Fibroblast of the conjunctiva (primary cell): Measurements from ENCODE around the gene INHBB.
A peak's percentile ranks its signal among the peaks of the same experiment; 100 is the strongest.
"Not testable (repeated sequence)": the region's sequence is repeated elsewhere in the genome, so short reads cannot be mapped to it uniquely, and the experiment has no call there.

ENCODE experiments used
- DNase-seq: peaks from one replicate; pipeline ENCODE4 v3.0.0-alpha.2; 2010; ENCODE audit warnings: low read depth

The INHBB gene

DNA sequence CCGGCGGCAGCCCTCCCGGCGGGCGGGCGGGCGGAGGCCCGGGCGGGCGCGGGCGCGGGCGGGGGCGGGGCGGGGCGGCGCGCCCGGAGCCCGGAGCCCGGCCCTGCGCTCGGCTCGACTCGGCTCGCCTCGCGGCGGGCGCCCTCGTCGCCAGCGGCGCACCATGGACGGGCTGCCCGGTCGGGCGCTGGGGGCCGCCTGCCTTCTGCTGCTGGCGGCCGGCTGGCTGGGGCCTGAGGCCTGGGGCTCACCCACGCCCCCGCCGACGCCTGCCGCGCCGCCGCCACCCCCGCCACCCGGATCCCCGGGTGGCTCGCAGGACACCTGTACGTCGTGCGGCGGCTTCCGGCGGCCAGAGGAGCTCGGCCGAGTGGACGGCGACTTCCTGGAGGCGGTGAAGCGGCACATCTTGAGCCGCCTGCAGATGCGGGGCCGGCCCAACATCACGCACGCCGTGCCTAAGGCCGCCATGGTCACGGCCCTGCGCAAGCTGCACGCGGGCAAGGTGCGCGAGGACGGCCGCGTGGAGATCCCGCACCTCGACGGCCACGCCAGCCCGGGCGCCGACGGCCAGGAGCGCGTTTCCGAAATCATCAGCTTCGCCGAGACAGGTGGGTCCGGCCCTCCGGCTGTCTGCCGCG lies at the start of gene INHBB:
Gene INHBB, plus strand, starts transcription at position 111 of the 641 bp plus-strand sequence. Its CDS starts 53 bp downstream, at position 164.
- no peak for DNase-seq

DNA sequence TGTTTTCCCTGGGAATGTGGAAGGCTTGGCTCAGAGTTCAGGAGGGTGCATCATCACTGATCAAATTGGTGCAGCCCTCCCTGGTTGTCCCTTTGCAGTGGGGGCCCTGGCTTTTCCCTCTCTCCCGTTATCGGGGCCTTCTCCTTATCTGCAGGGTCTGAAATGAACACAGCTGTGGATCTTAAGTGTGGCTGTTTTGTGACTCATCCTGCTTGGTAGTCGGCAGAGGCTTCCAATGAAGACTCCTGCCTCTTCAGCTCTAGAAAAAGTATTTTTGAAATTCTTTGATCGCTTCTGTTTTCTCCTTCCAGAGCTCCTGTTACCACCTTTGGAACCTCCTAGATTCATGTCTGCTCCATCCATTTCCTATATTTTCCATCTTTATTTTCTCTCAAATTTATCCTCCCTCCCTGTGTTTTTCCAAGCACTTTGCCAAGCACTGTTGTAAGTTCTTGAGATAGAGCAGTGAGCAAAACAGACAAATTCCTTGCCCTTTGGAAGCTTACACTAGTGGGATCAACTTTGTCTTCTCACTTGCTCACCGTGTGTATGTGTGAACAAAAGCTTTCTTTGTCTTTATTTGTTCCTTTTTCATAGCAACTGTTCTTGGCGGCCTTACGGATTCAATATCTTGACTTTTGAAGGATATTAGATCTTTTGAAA lies 47.6 kb upstream of the INHBB start:
- no peak for DNase-seq

DNA sequence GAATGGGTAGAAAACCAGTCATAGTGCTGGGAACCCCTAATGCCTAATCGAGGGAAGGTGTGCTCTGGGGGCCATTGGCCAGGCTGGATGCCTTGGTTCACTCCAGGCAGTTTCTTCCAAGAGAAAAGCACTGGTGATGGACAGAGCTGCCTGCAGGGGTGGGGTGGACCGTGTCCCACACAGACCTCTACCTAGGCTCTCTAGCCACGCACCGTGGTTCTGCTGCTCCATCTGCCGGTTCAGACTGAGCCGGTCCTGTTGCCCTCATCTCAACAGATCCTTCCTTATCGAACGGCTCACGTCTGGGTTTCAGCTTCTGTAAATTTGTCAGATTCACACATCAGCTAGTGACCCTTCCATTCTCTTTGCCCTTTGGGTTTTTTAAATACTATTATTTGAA lies 46.9 kb upstream of the INHBB start:
- DNase-seq, result no peak

DNA sequence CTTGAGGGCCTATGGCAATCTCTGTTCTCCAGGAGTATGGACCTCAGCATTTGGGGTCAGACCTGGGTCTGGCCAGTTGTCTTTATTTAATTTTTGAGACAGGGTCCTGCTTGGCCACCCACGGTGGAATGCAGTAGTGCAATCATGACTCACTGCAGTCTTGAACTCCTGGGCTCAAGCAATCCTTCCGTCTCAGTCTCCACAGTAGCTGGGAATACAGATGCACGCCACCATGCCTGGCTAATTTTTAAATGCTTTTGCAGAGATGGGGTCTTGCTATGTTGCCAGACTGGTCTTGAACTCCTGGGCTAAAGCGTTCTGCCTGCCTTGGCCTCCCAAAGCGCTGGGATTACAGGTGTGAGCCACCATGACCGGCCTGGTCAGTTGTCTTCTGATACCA lies 46.4 kb upstream of the INHBB start:
- no peak for DNase-seq

DNA sequence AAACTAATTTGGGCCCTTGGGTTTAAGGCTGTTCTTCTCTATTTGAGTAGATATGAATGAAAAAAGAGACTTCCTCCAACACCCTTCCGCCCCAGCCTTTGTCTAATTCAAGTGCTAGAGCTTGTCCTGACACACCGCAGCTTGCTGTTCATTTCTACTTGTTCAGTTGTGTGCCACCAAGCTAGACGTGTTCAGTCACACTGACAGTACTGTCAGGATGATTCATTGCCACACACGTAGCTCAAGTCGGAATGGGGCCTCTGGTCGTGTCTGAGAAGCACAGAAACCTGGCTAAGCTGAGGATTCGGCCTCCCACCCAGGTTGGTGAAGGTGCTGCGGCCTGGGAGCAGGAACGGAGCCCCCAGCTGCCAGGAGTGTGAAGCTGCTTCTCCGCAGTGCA lies 45.6 kb upstream of the INHBB start:
- no peak for DNase-seq

DNA sequence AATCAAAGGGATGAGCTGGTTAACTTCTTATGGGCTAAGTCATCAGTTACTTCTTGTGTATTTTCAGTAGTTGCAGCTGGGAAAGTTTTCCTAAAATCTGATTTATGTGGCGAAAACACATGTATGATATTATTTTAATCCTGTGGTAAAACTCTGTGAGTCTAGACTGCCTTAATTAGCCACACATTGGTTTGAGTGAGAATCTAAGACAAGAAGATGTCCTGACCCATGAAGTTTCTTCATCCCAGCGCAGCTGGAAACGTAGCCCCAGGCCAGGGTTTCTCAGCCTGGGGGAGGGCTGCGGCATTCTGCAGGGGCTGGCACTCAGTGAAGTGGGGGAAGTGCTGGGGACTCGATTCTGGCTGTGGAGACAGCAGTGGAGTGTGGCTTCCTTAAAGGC lies 44.7 kb upstream of the INHBB start:
- DNase-seq, result no peak

DNA sequence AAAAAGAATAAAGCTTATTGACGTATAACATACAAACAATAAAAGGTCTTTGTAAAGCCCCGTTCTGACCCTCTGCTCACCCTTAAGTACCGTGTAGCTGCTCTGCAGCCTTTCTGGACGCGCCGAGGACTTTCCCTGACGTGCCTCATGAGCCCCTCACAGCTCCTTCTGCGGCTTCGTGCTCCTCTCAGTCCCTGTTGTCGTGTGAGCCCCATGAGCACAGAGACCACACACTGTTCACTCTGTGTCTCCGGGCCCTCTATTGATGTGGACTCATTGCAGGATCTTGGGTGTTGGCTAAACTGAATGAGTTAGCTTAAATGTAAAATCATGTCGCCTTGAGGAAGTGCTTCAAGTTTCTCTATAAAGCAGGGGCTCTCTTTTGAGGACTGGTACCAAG lies 43.6 kb upstream of the INHBB start:
- no peak for DNase-seq

DNA sequence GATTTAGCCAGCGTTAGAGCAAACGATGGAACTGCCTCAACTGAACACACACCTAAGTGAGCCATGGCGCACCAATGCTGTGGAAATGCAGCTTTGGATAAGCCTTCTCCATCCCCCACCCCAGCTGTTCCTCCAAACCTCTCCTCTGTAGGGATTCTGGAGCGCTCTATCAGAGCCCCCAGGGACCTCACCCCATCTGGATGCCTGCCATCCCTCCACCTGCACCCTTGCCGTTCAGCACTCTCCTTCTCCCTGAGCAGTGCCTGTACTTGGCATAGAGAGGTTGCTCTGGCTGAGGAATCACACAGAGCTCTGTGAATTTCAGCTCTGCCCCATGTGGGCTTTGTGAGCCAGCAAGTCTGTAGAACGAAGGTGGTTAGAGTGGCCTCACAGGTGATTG lies 42.8 kb upstream of the INHBB start:
- no peak for DNase-seq

DNA sequence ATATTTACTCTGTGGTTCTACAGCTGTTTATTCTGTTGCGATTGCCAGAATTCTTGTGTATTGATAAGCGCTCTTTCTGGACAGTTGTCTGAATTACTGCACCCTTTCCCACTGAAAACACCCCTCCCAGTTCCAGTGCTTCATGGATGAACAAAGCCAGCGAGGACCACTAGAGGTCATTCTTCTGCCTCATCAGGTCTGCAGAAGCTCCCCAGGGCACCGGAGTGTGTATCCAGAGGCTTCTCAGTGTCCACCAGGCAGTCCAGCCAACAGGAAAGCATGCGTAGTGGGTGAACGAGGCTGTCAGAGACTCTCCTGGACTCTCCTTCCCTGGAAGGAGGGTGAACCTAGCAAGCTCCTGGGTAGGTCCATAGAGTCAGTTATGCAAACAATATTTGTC lies 40.6 kb upstream of the INHBB start:
- no peak for DNase-seq

DNA sequence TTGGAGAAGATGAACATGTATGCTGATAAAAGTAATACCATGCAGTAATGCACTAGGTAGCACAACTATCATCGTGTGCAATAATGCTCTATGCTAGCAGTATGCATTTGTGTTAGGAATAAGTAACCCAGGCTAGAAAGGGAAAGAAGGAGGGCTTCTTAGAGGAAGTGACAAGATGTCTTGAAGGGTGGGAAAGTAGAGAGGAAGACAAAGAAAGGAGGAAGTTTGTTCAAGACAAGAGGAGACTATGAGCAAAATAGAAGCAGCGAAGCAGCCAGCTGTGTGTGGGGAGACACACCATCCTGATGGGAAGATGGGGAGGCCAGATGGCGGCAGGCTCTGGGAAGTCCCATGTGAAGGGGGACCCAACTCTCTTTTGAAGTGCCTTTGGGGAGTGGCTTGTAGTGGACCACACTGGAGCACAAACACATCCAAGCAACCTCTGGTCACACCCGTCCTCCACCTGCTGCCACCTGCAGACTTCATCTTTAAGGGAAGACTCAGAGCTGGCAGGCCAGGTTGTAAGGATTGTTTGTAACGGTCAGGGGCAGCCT lies 39.9 kb upstream of the INHBB start:
- DNase-seq, result no peak

DNA sequence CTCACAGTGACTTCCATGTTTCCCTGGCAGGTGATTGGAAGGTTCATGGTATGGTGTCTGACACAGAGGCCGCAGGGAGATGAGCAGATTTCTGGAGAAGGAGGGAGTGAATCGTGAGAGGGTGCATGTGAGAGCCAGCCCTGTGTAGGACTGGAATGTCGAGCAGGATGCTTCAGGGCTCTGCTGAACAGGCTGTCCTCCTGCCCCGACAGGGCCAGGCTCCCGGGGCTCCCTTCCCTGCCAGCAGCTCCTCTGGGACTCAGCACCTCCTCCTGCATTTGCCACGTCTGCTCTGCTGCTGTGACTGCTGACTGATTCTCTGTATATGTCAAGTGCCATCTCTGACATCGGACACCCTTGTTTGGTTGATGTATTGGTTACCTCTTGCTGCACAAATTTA lies 38.5 kb upstream of the INHBB start:
- DNase-seq, result no peak

DNA sequence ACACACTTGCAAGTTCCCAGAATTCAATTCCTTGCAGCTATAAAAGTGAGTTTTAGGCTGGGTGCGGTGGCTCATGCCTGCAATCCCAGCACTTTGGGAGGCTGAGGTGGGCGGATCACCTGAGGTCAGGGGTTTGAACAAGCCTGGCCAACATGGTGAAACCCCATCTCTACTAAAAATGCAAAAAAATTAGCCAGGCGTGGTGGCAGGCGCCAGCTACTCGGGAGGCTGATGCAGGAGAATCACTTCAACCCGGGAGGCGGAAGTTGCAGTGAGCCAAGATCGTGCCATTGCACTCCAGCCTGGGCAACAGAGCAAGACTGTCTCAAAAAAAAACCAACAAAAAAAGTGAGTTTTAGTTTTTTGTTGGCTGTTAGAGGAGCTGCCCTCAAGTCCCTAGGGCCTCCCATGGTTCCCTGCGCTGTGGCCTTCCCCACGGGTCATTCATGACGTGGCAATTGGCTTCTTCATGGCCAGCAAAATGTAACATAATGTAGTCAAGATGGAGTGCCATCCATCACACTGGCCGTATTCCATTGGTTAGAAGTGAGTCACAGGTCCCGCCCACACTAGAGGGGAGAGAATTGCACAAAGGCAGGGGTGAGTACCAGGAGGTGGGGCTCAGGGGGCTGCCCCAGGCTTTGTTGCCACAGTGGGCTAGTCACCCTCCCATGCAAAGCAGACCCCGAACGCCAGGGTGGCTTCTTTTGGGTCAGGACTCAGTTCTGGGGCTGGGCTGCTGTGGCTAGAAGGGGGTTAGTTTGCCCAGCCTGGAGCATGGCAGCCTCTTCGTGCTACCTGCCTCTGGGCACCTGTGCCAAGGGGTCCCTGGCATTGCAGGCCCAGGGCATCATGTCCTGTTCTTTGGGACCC lies 37.7 kb upstream of the INHBB start:
- DNase-seq, result no peak

DNA sequence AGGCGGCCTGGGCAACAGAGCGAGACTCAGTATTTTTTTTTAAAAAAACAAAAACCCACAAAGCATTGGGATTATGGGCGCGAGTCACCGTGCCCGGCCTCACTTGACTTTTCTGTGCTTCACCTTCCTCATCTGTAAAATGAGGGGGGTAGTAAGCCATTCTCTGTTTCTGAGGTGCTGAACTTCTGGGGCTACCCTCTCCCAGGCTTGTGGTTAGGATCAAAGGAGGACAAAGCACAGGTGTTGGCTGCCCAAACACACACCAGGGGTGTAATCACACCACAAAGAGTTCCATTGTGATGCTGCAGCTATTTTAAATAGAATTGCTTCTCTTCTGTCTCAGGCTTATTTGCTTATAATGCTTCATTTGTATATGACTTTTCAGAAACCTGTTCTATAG lies 35.8 kb upstream of the INHBB start:
- DNase-seq, result no peak

DNA sequence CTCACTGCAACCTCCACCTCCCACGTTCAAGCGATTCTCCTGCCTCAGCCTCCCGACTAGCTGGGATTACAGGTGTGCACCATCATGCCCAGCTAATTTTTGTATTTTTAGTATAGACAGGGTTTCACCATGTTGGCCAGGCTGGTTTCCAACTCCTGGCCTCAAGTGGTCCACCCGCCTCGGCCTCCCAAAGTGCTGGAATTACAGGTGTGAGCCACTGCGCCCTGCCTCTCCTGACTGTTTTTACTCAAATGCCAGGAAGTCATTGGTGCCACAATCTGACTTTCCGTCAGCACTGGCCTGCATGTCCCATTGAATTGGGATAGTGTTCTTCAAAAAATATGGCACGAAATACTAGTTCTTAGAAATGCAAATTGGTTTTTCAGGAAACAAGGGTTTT lies 35.1 kb upstream of the INHBB start:
- DNase-seq, result not testable (repeated sequence)

DNA sequence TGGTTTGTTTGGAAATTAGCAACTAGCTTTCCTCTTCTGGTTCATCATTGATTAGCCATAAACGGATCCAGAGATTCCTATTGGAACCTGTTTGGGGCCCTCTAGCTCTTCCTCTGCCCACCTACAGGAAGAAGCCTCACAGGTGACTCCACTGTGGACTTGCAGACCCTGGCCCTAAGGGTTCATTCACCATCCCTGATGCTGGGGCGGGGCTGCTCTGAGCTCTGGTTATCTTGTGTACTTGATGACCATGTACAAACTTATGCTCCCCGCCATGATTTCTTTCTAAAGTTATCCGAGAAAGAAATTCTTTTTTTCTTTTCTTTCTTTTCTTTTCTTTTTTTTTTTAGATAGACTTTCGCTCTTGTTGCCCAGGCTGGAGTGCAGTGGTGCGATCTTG lies 33.9 kb upstream of the INHBB start:
- no peak for DNase-seq

DNA sequence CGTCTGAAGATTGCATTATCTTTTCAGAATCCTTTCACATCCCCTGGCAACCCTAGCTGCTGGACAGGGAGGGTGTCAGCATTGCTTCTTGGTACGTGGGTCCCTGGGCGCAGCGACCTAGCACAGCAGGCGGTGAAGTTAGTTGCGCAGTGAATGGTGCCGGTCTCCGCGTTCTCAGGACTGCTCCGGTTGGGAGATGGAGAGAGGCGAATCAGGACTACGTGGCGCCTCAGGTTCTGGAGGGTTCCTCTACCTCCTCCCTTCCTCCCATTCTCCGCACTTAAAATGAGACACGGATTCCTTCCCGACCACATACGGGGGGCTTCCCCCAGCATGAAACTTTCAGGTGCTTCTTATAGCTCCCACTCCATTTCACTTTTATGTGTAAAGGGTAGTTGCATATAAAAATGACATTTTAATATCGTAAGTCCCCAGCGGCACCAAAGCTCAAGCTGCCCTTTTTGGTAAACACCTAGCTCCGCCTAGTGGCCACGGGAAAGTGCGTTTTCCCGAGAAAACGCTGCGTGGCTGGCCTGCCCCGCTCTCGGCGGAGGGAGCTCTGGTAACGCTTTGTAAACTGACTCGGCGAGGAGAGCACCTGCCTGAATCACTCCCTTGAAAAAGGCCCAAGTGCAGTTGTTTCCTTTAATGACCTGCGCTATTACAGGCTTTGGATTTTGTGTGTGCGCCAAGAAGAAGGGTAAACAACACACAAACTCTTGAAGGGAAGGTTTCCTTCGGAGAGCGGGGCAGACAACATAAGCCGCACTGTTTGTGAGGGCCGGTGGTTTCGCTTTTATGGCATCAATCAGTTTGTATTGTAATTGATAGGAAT lies 32.9 kb upstream of the INHBB start:
- peak; percentile 58 for DNase-seq

DNA sequence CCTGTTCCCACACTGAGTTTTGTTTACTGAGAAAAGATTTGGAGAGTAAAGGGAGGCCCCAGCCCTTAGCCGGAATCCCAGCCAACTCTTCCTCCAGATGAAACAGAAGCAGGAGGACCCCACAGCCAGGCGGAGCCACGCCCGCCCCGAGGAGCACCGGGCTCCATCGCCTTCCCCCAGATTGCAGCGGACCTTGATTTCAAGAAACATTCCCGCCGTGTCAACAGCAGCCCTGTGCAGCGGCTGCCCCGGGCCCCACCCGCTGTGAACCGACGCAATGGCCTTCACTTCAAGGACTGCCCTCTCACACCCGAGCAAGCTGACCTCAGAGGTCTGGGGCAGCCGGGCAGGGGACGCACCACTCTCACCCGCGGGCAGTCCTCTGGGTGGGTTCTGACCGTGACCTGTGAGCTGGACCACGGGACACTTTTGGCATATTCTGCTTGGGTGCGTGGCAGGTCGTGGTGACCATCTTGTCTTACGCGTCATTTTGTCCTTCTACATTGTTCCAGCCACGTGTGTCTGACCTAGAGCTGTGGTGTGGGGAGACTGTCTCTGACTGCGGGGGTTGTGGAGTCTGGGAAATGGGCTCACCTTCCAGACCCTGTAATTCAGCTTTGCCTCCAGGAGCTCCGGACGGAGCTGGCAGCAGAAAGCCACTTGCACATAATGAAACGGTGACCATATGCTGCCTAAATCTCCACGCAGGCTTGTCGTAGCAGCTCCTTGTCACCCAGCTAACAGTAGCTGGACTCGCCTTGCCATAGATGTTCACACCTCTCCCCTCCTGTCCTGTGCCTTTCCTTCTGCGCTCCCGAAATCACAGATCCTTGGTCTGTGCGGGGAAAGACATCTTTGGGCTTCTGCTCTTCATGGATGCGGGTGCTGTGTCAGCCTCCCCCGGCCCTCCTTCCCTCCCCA lies 32.0 kb upstream of the INHBB start:
- DNase-seq, result no peak

DNA sequence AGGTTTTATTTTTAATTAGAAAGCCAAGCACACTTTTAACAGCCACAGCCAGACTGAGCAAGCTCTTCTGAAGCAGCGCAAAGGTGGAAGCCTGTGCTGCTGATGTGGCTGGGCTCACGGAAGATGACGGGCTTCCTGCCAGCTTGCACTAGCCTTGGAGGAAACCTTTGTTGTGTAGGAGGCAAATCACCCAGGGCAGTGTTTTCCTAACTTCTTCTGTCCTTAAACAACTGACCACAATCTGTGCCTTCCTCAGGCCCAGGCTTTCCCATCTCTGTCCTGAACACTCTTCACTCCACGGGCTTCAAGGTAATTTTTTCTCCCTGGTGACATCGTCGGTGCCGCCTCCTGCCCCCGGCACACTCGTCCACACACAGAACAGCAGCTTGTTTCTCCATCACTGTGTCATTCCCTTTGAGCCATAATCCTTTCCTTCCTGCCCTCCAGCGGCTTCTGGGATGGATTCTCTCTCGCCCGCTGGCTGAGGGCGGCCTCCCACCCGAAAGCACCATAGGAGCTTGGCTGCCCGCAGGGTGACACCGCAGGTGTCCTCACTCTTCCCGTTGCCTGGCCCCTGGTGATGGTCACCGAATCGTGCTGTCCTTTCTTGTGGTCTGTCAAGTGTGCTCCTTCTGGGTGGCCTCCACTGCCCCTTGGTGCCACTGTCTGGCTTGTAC lies 31.1 kb upstream of the INHBB start:
- no peak for DNase-seq

DNA sequence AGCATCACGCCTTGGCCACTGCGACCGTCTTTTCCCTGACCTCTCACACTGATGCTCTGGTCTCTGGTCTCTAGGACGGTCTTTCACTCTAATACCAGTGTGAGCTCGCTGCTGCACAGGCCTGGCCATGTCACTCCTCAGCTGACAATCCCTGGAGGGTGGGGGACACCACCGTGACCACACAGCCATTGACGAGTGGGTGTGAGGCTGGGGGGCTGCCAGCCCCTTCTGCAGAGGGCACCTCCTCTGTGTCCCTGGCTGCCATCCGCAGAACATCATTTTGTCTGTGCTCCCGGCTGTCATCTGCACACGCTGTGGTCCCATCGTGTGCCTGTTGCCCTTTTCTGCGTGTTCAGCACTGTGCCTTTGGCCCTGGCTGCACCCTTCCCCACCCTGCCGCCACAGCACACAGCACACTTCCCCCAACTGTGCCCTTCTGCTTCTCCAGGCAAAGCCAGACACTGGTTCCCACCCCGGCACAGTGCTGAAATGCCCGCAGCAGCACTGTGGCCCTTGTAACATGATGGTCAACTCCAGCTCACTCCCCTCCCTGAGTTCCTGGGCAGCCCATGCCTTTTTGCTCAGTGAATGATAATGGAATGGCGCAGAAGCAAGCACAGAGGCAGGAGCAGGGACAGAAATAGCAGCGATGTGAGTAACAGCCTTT lies 30.4 kb upstream of the INHBB start:
- DNase-seq, result no peak

DNA sequence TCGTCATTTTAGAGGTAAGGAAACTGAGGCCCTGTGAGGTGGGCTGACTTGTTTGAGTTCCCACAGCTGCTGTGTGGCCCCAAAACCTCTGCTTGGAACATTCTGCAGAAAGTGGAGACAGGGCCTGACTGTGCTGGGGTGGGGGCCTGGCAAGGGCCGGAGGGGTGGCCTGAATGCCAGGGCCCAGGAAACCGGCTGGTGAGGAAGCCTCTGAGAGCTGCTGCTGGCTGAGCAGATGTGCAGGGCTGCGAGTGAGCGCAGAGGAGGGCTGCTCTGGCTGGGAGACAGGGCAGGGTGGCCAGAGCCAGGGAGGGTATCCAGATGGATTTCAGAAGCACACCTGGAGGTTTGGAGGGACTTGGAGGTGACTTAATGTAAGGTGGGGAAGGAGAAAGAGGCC lies 29.9 kb upstream of the INHBB start:
- no peak for DNase-seq
